SK-N-SH treated with all-trans-retinoic acid at 6 μM for 48 hours (cell line): ENCODE data around the gene CTSD.

Experiments
- ATAC-seq: fragments of 200-7000 bp; cut with Tn5 transposase; 3 replicates; pipeline ENCODE4 v1.9.1; 2020; ENCODE audit warnings: mild to moderate bottlenecking, moderate library complexity
- ARNTL ChIP-seq: fragments of 450-650 bp; formaldehyde crosslinking; IDR thresholded peaks from 2 replicates; pipeline ENCODE4 v1.5.0; 2020; ENCODE audit warnings: low read depth, mild to moderate bottlenecking, moderate library complexity, borderline replicate concordance
- BACH2 ChIP-seq: fragments of 250-450 bp; sonication (Bioruptor Pico); IDR thresholded peaks from 2 replicates; pipeline ENCODE4 v1.9.0; 2021; ENCODE audit warnings: mild to moderate bottlenecking, borderline replicate concordance
- CSDC2 ChIP-seq: fragments of 250-450 bp; sonication (Bioruptor Pico); IDR thresholded peaks from 2 replicates; pipeline ENCODE4 v1.5.0; 2020; ENCODE audit warnings: mild to moderate bottlenecking, moderate library complexity
- ESRRG ChIP-seq: fragments of 250-450 bp; sonication (Bioruptor Pico); IDR thresholded peaks from 2 replicates; pipeline ENCODE4 v1.6.1; 2021; ENCODE audit warnings: mild to moderate bottlenecking
- GLIS3 ChIP-seq: fragments of 250-450 bp; sonication (Bioruptor Pico); IDR thresholded peaks from 2 replicates; pipeline ENCODE4 v1.5.0; 2020; ENCODE audit warnings: mild to moderate bottlenecking, moderate library complexity
- ISL1 ChIP-seq: fragments of 250-450 bp; sonication (Bioruptor Pico); IDR thresholded peaks from 2 replicates; pipeline ENCODE4 v2.1.2; 2022; ENCODE audit warnings: mild to moderate bottlenecking, moderate library complexity
- OSR1 ChIP-seq: fragments of 250-450 bp; sonication (Bioruptor Pico); IDR thresholded peaks from 2 replicates; pipeline ENCODE4 v1.8.0; 2022; ENCODE audit warnings: moderate library complexity, mild to moderate bottlenecking, inconsistent platforms
- PPARA ChIP-seq: fragments of 250-450 bp; sonication (Bioruptor Pico); IDR thresholded peaks from 2 replicates; pipeline ENCODE4 v1.5.0; 2020; ENCODE audit warnings: mild to moderate bottlenecking, borderline replicate concordance
- RARB ChIP-seq: fragments of 250-450 bp; sonication (Bioruptor Pico); IDR thresholded peaks from 2 replicates; pipeline ENCODE4 v1.8.0; 2021; ENCODE audit warnings: mild to moderate bottlenecking, moderate library complexity
- SNAI2 ChIP-seq: fragments of 250-450 bp; sonication (Bioruptor Pico); IDR thresholded peaks from 2 replicates; pipeline ENCODE4 v1.5.0; 2020; ENCODE audit warnings: mild to moderate bottlenecking, moderate library complexity
- TCF4 ChIP-seq: fragments of 250-450 bp; sonication (Bioruptor Pico); IDR thresholded peaks from 2 replicates; pipeline ENCODE4 v1.8.0; 2021; ENCODE audit warnings: mild to moderate bottlenecking, moderate library complexity, borderline replicate concordance
- TOX ChIP-seq: fragments of 250-450 bp; sonication (Bioruptor Pico); IDR thresholded peaks from 2 replicates; pipeline ENCODE4 v1.8.0; 2021; ENCODE audit warnings: mild to moderate bottlenecking, moderate library complexity, borderline replicate concordance
- ZC3H10 ChIP-seq: fragments of 250-450 bp; sonication (Bioruptor Pico); IDR thresholded peaks from 2 replicates; pipeline ENCODE4 v1.5.1; 2021; ENCODE audit warnings: mild to moderate bottlenecking, moderate library complexity
- ZFP3 ChIP-seq: fragments of 250-450 bp; sonication (Bioruptor Pico); IDR thresholded peaks from 2 replicates; pipeline ENCODE4 v1.5.0; 2020; ENCODE audit warnings: mild to moderate bottlenecking, moderate library complexity
- ZFP30 ChIP-seq: fragments of 450-650 bp; formaldehyde crosslinking; IDR thresholded peaks from 2 replicates; pipeline ENCODE4 v1.5.0; 2022; ENCODE audit warnings: mild to moderate bottlenecking, moderate library complexity
- ZNF565 ChIP-seq: fragments of 450-650 bp; formaldehyde crosslinking; conservative IDR thresholded peaks from 2 replicates; pipeline ENCODE4 v1.5.0; 2020; ENCODE audit warnings: low read depth, mild to moderate bottlenecking, moderate library complexity
- ZNF70 ChIP-seq: fragments of 450-650 bp; formaldehyde crosslinking; IDR thresholded peaks from 2 replicates; pipeline ENCODE4 v1.5.0; 2020; ENCODE audit warnings: mild to moderate bottlenecking, moderate library complexity
- ZNF8 ChIP-seq: fragments of 450-650 bp; formaldehyde crosslinking; IDR thresholded peaks from 2 replicates; pipeline ENCODE4 v1.5.0; 2020; ENCODE audit warnings: mild to moderate bottlenecking, moderate library complexity
- TF ChIP-seq, protein P1 (sequence below): fragments of 250-450 bp; sonication (Bioruptor Pico); IDR thresholded peaks from 2 replicates; pipeline ENCODE4 v1.8.0; 2021; ENCODE audit warnings: low read depth, mild to moderate bottlenecking, moderate library complexity, borderline replicate concordance
- TF ChIP-seq, protein P2 (sequence below): fragments of 250-450 bp; sonication (Bioruptor Pico); IDR thresholded peaks from 2 replicates; pipeline ENCODE4 v1.5.1; 2020; ENCODE audit warnings: low read depth, mild to moderate bottlenecking, moderate library complexity
- TF ChIP-seq, protein P3 (sequence below): fragments of 250-450 bp; sonication (Bioruptor Pico); IDR thresholded peaks from 2 replicates; pipeline ENCODE4 v1.8.0; 2020; ENCODE audit warnings: mild to moderate bottlenecking, moderate library complexity, borderline replicate concordance
- TF ChIP-seq, protein P4 (sequence below): fragments of 250-450 bp; sonication (Bioruptor Pico); IDR thresholded peaks from 2 replicates; pipeline ENCODE4 v1.5.1; 2021; ENCODE audit warnings: mild to moderate bottlenecking, moderate library complexity
- TF ChIP-seq, protein P5 (sequence below): fragments of 250-450 bp; sonication (Bioruptor Pico); IDR thresholded peaks from 2 replicates; pipeline ENCODE4 v1.5.0; 2020; ENCODE audit warnings: mild to moderate bottlenecking, moderate library complexity

Gene CTSD

DNA sequence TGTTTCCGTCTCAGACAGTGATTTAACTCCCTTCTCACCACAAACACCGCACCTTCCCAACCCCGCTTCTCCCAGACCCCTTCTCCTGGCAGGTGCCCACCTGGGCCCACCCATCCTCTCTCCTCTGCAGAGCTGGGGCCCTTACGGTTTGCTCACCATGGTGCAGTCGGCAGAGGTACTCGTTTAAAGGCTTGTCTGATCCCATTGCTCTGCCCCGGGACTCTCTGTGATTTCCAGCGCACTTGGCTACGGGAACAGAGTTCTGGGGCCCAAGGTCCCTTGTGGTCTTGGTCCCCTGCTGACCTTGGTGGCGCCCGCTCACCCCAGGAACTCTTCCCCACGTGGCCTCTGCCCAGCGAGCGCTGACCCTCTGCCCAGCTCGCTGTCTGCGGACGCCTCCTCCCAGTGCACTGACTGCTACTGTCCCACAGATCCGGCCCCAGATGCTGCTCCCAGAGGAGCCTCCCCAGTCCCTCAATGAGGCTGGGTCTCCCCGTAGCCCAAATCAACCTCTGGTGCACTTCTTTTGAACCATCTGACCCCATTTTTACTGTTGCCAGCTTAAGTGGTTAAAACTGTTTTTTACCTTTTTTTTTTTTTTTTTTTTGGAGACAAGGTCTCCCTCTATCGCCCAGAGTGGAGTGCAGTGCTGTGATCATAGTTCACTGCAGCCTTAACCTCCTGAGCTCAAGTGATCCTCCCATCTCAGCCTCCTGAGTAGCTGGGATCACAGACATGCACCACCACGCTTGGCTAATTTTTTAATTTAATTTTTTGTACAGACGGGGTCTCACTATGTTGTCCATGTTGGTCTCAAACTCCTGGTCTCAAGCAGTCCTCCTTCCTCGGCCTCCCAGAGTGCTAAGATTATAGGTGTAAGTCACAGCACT, 21.3 kb upstream of the CTSD start:
- no peak for TF ChIP-seq ZFP3 (CRISPR knock-in tag)
- no peak for TF ChIP-seq ZNF8 (CRISPR knock-in tag)
- TF ChIP-seq CSDC2 (CRISPR knock-in tag): no peak
- TF ChIP-seq, protein P1, sequence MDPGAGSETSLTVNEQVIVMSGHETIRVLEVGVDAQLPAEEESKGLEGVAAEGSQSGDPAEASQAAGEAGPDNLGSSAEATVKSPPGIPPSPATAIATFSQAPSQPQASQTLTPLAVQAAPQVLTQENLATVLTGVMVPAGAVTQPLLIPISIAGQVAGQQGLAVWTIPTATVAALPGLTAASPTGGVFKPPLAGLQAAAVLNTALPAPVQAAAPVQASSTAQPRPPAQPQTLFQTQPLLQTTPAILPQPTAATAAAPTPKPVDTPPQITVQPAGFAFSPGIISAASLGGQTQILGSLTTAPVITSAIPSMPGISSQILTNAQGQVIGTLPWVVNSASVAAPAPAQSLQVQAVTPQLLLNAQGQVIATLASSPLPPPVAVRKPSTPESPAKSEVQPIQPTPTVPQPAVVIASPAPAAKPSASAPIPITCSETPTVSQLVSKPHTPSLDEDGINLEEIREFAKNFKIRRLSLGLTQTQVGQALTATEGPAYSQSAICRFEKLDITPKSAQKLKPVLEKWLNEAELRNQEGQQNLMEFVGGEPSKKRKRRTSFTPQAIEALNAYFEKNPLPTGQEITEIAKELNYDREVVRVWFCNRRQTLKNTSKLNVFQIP (CRISPR knock-in tag): no peak
- no peak for TF ChIP-seq ESRRG
- TF ChIP-seq ARNTL (CRISPR knock-in tag): no peak
- TF ChIP-seq, protein P2, sequence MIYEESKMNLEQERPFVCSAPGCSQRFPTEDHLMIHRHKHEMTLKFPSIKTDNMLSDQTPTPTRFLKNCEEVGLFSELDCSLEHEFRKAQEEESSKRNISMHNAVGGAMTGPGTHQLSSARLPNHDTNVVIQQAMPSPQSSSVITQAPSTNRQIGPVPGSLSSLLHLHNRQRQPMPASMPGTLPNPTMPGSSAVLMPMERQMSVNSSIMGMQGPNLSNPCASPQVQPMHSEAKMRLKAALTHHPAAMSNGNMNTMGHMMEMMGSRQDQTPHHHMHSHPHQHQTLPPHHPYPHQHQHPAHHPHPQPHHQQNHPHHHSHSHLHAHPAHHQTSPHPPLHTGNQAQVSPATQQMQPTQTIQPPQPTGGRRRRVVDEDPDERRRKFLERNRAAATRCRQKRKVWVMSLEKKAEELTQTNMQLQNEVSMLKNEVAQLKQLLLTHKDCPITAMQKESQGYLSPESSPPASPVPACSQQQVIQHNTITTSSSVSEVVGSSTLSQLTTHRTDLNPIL (CRISPR knock-in tag): no peak
- TF ChIP-seq, protein P3, sequence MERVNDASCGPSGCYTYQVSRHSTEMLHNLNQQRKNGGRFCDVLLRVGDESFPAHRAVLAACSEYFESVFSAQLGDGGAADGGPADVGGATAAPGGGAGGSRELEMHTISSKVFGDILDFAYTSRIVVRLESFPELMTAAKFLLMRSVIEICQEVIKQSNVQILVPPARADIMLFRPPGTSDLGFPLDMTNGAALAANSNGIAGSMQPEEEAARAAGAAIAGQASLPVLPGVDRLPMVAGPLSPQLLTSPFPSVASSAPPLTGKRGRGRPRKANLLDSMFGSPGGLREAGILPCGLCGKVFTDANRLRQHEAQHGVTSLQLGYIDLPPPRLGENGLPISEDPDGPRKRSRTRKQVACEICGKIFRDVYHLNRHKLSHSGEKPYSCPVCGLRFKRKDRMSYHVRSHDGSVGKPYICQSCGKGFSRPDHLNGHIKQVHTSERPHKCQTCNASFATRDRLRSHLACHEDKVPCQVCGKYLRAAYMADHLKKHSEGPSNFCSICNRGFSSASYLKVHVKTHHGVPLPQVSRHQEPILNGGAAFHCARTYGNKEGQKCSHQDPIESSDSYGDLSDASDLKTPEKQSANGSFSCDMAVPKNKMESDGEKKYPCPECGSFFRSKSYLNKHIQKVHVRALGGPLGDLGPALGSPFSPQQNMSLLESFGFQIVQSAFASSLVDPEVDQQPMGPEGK (CRISPR knock-in tag): no peak
- no peak for TF ChIP-seq PPARA (CRISPR knock-in tag)
- no peak for TF ChIP-seq ISL1 (CRISPR knock-in tag)
- TF ChIP-seq BACH2 (CRISPR knock-in tag): no peak
- TF ChIP-seq ZFP30: no peak
- TF ChIP-seq ZNF565 (CRISPR knock-in tag): no peak
- TF ChIP-seq, protein P4, sequence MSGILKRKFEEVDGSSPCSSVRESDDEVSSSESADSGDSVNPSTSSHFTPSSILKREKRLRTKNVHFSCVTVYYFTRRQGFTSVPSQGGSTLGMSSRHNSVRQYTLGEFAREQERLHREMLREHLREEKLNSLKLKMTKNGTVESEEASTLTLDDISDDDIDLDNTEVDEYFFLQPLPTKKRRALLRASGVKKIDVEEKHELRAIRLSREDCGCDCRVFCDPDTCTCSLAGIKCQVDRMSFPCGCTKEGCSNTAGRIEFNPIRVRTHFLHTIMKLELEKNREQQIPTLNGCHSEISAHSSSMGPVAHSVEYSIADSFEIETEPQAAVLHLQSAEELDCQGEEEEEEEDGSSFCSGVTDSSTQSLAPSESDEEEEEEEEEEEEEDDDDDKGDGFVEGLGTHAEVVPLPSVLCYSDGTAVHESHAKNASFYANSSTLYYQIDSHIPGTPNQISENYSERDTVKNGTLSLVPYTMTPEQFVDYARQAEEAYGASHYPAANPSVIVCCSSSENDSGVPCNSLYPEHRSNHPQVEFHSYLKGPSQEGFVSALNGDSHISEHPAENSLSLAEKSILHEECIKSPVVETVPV (CRISPR knock-in tag): no peak
- no peak for TF ChIP-seq GLIS3 (CRISPR knock-in tag)
- no peak for TF ChIP-seq ZNF70 (CRISPR knock-in tag)
- TF ChIP-seq OSR1 (CRISPR knock-in tag): no peak
- no peak for TF ChIP-seq ZC3H10 (CRISPR knock-in tag)
- TF ChIP-seq TCF4: no peak
- TF ChIP-seq, protein P5, sequence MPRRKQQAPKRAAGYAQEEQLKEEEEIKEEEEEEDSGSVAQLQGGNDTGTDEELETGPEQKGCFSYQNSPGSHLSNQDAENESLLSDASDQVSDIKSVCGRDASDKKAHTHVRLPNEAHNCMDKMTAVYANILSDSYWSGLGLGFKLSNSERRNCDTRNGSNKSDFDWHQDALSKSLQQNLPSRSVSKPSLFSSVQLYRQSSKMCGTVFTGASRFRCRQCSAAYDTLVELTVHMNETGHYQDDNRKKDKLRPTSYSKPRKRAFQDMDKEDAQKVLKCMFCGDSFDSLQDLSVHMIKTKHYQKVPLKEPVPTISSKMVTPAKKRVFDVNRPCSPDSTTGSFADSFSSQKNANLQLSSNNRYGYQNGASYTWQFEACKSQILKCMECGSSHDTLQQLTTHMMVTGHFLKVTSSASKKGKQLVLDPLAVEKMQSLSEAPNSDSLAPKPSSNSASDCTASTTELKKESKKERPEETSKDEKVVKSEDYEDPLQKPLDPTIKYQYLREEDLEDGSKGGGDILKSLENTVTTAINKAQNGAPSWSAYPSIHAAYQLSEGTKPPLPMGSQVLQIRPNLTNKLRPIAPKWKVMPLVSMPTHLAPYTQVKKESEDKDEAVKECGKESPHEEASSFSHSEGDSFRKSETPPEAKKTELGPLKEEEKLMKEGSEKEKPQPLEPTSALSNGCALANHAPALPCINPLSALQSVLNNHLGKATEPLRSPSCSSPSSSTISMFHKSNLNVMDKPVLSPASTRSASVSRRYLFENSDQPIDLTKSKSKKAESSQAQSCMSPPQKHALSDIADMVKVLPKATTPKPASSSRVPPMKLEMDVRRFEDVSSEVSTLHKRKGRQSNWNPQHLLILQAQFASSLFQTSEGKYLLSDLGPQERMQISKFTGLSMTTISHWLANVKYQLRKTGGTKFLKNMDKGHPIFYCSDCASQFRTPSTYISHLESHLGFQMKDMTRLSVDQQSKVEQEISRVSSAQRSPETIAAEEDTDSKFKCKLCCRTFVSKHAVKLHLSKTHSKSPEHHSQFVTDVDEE: no peak
- ATAC-seq: no peak

DNA sequence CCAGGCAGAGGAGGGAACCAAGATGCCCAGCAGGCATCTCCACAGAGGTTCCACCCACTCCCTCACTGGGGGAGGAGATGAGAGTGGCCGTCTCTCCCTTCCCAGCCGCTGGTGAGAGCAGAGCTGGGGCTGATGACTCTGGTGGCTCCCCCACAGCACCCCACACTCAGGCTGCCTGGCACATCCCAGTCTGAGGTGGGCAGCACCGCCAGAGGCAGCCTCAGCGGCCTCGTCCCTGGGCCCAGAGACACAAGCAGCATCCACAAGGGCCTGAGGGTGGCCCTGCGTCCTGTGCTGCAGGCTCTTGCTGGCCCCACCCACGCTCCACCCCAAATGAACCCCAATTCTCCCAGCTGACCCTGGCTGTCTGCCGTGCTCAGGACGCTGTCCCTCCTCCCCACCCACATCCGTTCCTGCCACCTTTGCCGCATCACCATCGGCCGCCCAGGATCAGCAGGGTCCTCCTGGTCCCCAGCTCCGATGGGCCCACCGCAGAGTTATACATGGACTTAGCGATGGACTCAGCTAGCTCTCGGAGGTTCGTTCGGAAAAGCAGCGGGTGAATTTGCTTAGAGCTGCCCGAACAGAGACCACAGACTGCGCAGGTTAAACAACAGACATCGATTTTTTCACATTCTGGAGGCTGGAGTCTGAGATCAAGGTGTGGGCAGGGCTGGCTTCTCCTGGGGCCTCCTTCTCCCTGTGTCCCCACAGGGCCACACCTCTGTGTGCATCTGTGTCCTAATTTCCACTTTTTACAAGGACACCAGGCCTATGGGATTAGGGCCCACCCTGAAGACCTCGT, 20.2 kb upstream of the CTSD start:
- ATAC-seq: no peak
- TF ChIP-seq ZFP30: no peak
- TF ChIP-seq PPARA (CRISPR knock-in tag): no peak
- TF ChIP-seq, protein P5: no peak
- TF ChIP-seq RARB (CRISPR knock-in tag): no peak
- no peak for TF ChIP-seq ZNF565 (CRISPR knock-in tag)
- no peak for TF ChIP-seq ESRRG
- TF ChIP-seq TOX (CRISPR knock-in tag): no peak
- TF ChIP-seq, protein P2 (CRISPR knock-in tag): no peak
- no peak for TF ChIP-seq SNAI2 (CRISPR knock-in tag)
- no peak for TF ChIP-seq CSDC2 (CRISPR knock-in tag)
- TF ChIP-seq OSR1 (CRISPR knock-in tag): no peak
- no peak for TF ChIP-seq GLIS3 (CRISPR knock-in tag)
- TF ChIP-seq ZNF70 (CRISPR knock-in tag): no peak
- TF ChIP-seq ISL1 (CRISPR knock-in tag): no peak
